IMR-90 (cell line): ENCODE data around the gene FGA. TPM values are rescaled to one million over a fixed set of nuclear protein-coding genes. Genes with fewer than 3 reads are reported as not detected.

Source experiments
- ATAC-seq: fragments of 200-7000 bp; cut with Tn5 transposase; 2 replicates; pipeline ENCODE4 v1.9.1; 2020; ENCODE audit warnings: low read depth, mild to moderate bottlenecking, moderate library complexity
- BruUV-seq: library from RNA; stranded (reverse); fragments of 400-500 nt; replicated peaks from 2 replicates; lab custom pipeline; 2021; lab: Mats Ljungman, UMichigan
- CTCF ChIA-PET: fragments of 300-600 bp; formaldehyde crosslinking; extraction: SDS; loops from one replicate; lab custom pipeline; 2021; ENCODE audit warnings: antibody characterized with exemption; lab: Yijun Ruan, JAX
- POLR2A ChIA-PET: fragments of 300-600 bp; sonication (Branson Sonifier 250); formaldehyde crosslinking; loops from one replicate; lab custom pipeline; 2022; ENCODE audit warnings: antibody characterized with exemption; ENCODE audit not compliant: unreplicated experiment; lab: Charles Lee
- DNase-seq: peaks from one replicate; pipeline ENCODE4 v3.0.0; 2013
- H2AFZ ChIP-seq: replicated peaks from 2 replicates; pipeline ENCODE3; 2013; ENCODE audit warnings: low read length, mild to moderate bottlenecking; ENCODE audit not compliant: poor library complexity
- H2AK5ac ChIP-seq: 2 replicates; pipeline ENCODE4 v1.6.1; 2013; ENCODE audit warnings: low read depth, low read length, inconsistent platforms
- H2AK9ac ChIP-seq: replicated peaks from 2 replicates; pipeline ENCODE3; 2013; ENCODE audit warnings: mild to moderate bottlenecking, low read depth, low read length, moderate library complexity; ENCODE audit not compliant: poor library complexity
- H2BK120ac ChIP-seq: 2 replicates; pipeline ENCODE4 v1.6.1; 2013; ENCODE audit warnings: low read depth, low read length, inconsistent platforms
- H2BK15ac ChIP-seq: 3 replicates; pipeline ENCODE4 v1.6.1; 2013; ENCODE audit warnings: low read depth, low read length, inconsistent platforms
- H2BK20ac ChIP-seq: 2 replicates; pipeline ENCODE4 v1.6.1; 2013; ENCODE audit warnings: low read depth, mild to moderate bottlenecking, inconsistent platforms, low read length, moderate library complexity
- H2BK5ac ChIP-seq: 2 replicates; pipeline ENCODE4 v1.6.1; 2013; ENCODE audit warnings: mild to moderate bottlenecking, low read depth, low read length, inconsistent platforms; ENCODE audit not compliant: poor library complexity, severe bottlenecking
- H3K14ac ChIP-seq: replicated peaks from 2 replicates; pipeline ENCODE4 v1.6.1; 2013; ENCODE audit warnings: low read depth, low read length, inconsistent platforms
- H3K18ac ChIP-seq: 2 replicates; pipeline ENCODE4 v1.6.1; 2013; ENCODE audit warnings: low read depth, low read length, control low read depth
- H3K23ac ChIP-seq: 2 replicates; pipeline ENCODE4 v1.6.1; 2013; ENCODE audit warnings: low read depth, low read length, inconsistent platforms
- H3K27ac ChIP-seq: 2 replicates; pipeline ENCODE4 v1.5.1; 2013; ENCODE audit warnings: mild to moderate bottlenecking, control low read depth, low read length; ENCODE audit not compliant: insufficient read depth
- H3K27me3 ChIP-seq: 2 replicates; pipeline ENCODE4 v1.6.1; 2013; ENCODE audit warnings: low read length; ENCODE audit not compliant: control insufficient read depth, insufficient read depth
- H3K36me3 ChIP-seq: 2 replicates; pipeline ENCODE4 v1.6.1; 2013; ENCODE audit warnings: low read length, mixed read lengths; ENCODE audit not compliant: control insufficient read depth, insufficient read depth
- H3K4ac ChIP-seq: 2 replicates; pipeline ENCODE4 v1.6.1; 2013; ENCODE audit warnings: low read depth, low read length, inconsistent platforms
- H3K4me1 ChIP-seq: 2 replicates; pipeline ENCODE4 v1.6.1; 2013; ENCODE audit warnings: low read length, mixed read lengths; ENCODE audit not compliant: control insufficient read depth, insufficient read depth
- H3K4me2 ChIP-seq: 2 replicates; pipeline ENCODE4 v1.6.1; 2013; ENCODE audit warnings: low read depth, mild to moderate bottlenecking, control low read depth, low read length, moderate library complexity
- H3K4me3 ChIP-seq: 2 replicates; pipeline ENCODE4 v1.5.1; 2013; ENCODE audit warnings: low read depth, mild to moderate bottlenecking, control low read depth, low read length, moderate library complexity; ENCODE audit not compliant: insufficient read depth
- H3K56ac ChIP-seq: 2 replicates; pipeline ENCODE4 v1.6.1; 2013; ENCODE audit warnings: low read length, inconsistent platforms; ENCODE audit not compliant: insufficient read depth; ENCODE audit errors: extremely low read depth
- H3K79me1 ChIP-seq, 2 experiments: 2 replicates each; pipeline ENCODE4 v1.6.1; 2013; ENCODE audit warnings: low read length in 2 of 2, inconsistent platforms in 1 of 2, low read depth in 1 of 2
- H3K9ac ChIP-seq: 2 replicates; pipeline ENCODE4 v1.6.1; 2013; ENCODE audit warnings: low read depth, low read length, control low read depth
- H3K9me1 ChIP-seq: 2 replicates; pipeline ENCODE4 v1.6.1; 2013; ENCODE audit warnings: low read length, inconsistent platforms; ENCODE audit not compliant: insufficient read depth
- H3K9me3 ChIP-seq: 2 replicates; pipeline ENCODE4 v1.6.1; 2013; ENCODE audit warnings: low read length; ENCODE audit not compliant: control insufficient read depth, insufficient read depth
- H4K20me1 ChIP-seq: 2 replicates; pipeline ENCODE4 v1.6.1; 2013; ENCODE audit warnings: low read length, inconsistent platforms; ENCODE audit not compliant: insufficient read depth
- H4K5ac ChIP-seq: 2 replicates; pipeline ENCODE4 v1.6.1; 2013; ENCODE audit warnings: mild to moderate bottlenecking, low read depth, low read length, control low read depth
- H4K8ac ChIP-seq, 2 experiments: 2 replicates each; pipeline ENCODE4 v1.6.1; 2013; ENCODE audit warnings: low read depth in 2 of 2, low read length in 2 of 2, control low read depth in 1 of 2, inconsistent platforms in 1 of 2
- H4K91ac ChIP-seq: 2 replicates; pipeline ENCODE4 v1.6.1; 2013; ENCODE audit warnings: low read depth, low read length, inconsistent platforms; ENCODE audit not compliant: insufficient read depth
- BHLHE40 ChIP-seq: fragments of 150-350 bp; IDR thresholded peaks from 2 replicates; pipeline ENCODE4 v1.6.1; 2016; ENCODE audit warnings: mild to moderate bottlenecking, low read depth, low read length
- CHD1 ChIP-seq: IDR thresholded peaks from 2 replicates; pipeline ENCODE4 v1.6.1; 2012; ENCODE audit warnings: low read depth, low read length, improper control_type of control experiment
- NFE2L2 ChIP-seq: fragments of 150-350 bp; IDR thresholded peaks from 2 replicates; pipeline ENCODE4 v1.6.1; 2016; ENCODE audit warnings: low read depth, mild to moderate bottlenecking, low read length
- POLR2A ChIP-seq: IDR thresholded peaks from 2 replicates; pipeline ENCODE4 v1.6.1; 2012; ENCODE audit warnings: mild to moderate bottlenecking, low read depth, low read length
- RFX5 ChIP-seq: IDR thresholded peaks from 2 replicates; pipeline ENCODE4 v1.8.0; 2012; ENCODE audit warnings: low read depth, mild to moderate bottlenecking, low read length, moderate library complexity
- WGBS, 2 experiments: methylation state at CpG; one replicate each; pipeline versions ENCODE4 v1.1.5 to v1.1.7; 2013; ENCODE audit warnings: missing lambda C conversion rate in 2 of 2; ENCODE audit not compliant: insufficient read length in 1 of 2; ENCODE audit errors: extremely low coverage in 2 of 2; 5-methylcytosine and 5-hydroxymethylcytosine counted together
- dilution Hi-C: fragments of 300-500 bp; cut with HindIII; formaldehyde crosslinking; loops from one replicate; pipeline ENCODE4 v1.14.3; 2018; ENCODE audit warnings: low sequenced_read_pairs; ENCODE audit not compliant: unreplicated experiment
- in situ Hi-C: fragments of 300-500 bp; cut with MboI; formaldehyde crosslinking; loops from 3 replicates; pipeline ENCODE4 v1.14.3; 2019; ENCODE audit warnings: low sequenced_read_pairs, inconsistent platforms, mixed read lengths
- intact Hi-C: fragments of 100-400 bp; cut with micrococcal nuclease; formaldehyde crosslinking; loops from 2 replicates; pipeline ENCODE4 v1.10.0; 2022
- polyA plus RNA-seq, 3 experiments: library from polyadenylated mRNA; depleted of rRNA; stranded (reverse); fragments of >200 nt; gene quantifications; 2 replicates each; pipeline ENCODE4 v1.2.3, GENCODE V29; 2012; ENCODE audit warnings: low replicate concordance in 1 of 3
- total RNA-seq: library from RNA; depleted of rRNA; stranded (reverse); fragments of >200 nt; gene quantifications from 2 replicates; pipeline ENCODE4 v1.2.3, GENCODE V29; 2012
- TF ChIP-seq, protein P1 (sequence below): conservative IDR thresholded peaks from 2 replicates; pipeline ENCODE4 v1.5.1; 2012; ENCODE audit warnings: mild to moderate bottlenecking, low read depth, low read length, improper control_type of control experiment
- TF ChIP-seq, protein P2 (sequence below): fragments of 150-350 bp; IDR thresholded peaks from 2 replicates; pipeline ENCODE4 v1.6.1; 2016; ENCODE audit warnings: low read depth, mild to moderate bottlenecking, low read length, moderate library complexity, borderline replicate concordance
- TF ChIP-seq, protein P3 (sequence below): fragments of 150-350 bp; IDR thresholded peaks from 2 replicates; pipeline ENCODE4 v1.6.1; 2017; ENCODE audit warnings: mild to moderate bottlenecking, antibody characterized with exemption, low read length, low read depth

FGA gene
- total and polyA plus RNA-seq, 2 of the 4 experiments (the other 2 are of a cell fraction) = not detected

DNA sequence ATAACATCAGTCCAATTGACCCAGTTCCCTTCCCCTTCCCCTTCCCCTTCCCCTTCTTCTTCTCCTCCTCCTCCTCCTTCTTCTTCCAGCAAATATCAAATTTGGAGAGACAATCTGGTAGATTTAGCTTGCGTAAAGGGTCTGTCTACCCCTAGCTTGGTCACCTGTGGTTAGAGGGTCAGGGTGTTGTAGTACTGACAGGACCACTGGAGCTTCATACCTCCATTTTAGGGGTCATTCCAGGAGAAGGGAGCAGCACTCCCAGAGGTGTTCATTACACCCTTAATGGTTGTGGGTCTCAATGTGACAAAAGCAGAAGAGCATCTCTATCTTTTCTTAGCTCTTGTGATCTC lies 31.4 kb downstream of the FGA start:
- BruUV-seq = no TSS peak
- Histone ChIP-seq H3K79me1 (no peaks in the 10 kb centered on the region), H4K91ac (no peak overlapping the region), H4K8ac (no peak overlapping the region), H3K4ac (no peak overlapping the region), H3K14ac (no peak overlapping the region), H3K9me1 (no peaks in the 10 kb centered on the region), H2AK9ac (no peak overlapping the region), H2BK5ac (no peak overlapping the region), H3K56ac (no peak overlapping the region), H3K23ac (no peak overlapping the region), H3K27me3 (no peaks in the 10 kb centered on the region; the same call in 1 of the 2 replicates), H3K4me2 (no peak overlapping the region), H3K9me3 (no peaks in the 10 kb centered on the region), H3K4me3 (no peak overlapping the region), H3K9ac (no peak overlapping the region), H2AFZ (no peak overlapping the region), H2BK20ac (no peak overlapping the region), H4K20me1 (no peaks in the 10 kb centered on the region), H3K4me1 (no peaks in the 10 kb centered on the region), H3K18ac (no peak overlapping the region), H3K36me3 (no peaks in the 10 kb centered on the region), H2BK120ac (no peak overlapping the region), H2AK5ac (no peak overlapping the region), H3K27ac (no peak overlapping the region), H2BK15ac (no peak overlapping the region), H4K5ac (no peak overlapping the region)
- DNase-seq (no peak), ATAC-seq (no peak)
- no CpG with 5 or more reads among the region's 1 CpG for WGBS, 2 experiments
- intact Hi-C loops = loop anchor here (1.0 to 10.0 kb wide), 4 partner anchors 59 to 366 kb away; no protein-coding TSS in a partner anchor
- POLR2A ChIA-PET = no interaction called here
- TF ChIP-seq POLR2A (no peak), BHLHE40 (no peak), RFX5 (no peak), NFE2L2 (no peak), CHD1 (no peak)
- TF ChIP-seq, protein P1, sequence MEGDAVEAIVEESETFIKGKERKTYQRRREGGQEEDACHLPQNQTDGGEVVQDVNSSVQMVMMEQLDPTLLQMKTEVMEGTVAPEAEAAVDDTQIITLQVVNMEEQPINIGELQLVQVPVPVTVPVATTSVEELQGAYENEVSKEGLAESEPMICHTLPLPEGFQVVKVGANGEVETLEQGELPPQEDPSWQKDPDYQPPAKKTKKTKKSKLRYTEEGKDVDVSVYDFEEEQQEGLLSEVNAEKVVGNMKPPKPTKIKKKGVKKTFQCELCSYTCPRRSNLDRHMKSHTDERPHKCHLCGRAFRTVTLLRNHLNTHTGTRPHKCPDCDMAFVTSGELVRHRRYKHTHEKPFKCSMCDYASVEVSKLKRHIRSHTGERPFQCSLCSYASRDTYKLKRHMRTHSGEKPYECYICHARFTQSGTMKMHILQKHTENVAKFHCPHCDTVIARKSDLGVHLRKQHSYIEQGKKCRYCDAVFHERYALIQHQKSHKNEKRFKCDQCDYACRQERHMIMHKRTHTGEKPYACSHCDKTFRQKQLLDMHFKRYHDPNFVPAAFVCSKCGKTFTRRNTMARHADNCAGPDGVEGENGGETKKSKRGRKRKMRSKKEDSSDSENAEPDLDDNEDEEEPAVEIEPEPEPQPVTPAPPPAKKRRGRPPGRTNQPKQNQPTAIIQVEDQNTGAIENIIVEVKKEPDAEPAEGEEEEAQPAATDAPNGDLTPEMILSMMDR = no peak
- TF ChIP-seq, protein P2, sequence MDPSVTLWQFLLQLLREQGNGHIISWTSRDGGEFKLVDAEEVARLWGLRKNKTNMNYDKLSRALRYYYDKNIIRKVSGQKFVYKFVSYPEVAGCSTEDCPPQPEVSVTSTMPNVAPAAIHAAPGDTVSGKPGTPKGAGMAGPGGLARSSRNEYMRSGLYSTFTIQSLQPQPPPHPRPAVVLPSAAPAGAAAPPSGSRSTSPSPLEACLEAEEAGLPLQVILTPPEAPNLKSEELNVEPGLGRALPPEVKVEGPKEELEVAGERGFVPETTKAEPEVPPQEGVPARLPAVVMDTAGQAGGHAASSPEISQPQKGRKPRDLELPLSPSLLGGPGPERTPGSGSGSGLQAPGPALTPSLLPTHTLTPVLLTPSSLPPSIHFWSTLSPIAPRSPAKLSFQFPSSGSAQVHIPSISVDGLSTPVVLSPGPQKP = no peak
- TF ChIP-seq, protein P3, sequence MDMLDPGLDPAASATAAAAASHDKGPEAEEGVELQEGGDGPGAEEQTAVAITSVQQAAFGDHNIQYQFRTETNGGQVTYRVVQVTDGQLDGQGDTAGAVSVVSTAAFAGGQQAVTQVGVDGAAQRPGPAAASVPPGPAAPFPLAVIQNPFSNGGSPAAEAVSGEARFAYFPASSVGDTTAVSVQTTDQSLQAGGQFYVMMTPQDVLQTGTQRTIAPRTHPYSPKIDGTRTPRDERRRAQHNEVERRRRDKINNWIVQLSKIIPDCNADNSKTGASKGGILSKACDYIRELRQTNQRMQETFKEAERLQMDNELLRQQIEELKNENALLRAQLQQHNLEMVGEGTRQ = no peak
- CTCF ChIA-PET = interaction anchor here (0.5 to 2.9 kb wide), 15 partner anchors 9 to 78 kb away, joined by 3 to 21 read pairs (median 4); partner anchors contain the start of genes FGG and PLRG1
- dilution Hi-C loops = no loop called here
- in situ Hi-C loops = loop anchor here (10.0 to 25.0 kb wide), 2 partner anchors 216 to 803 kb away; no protein-coding TSS in a partner anchor
